Hepatocyte (in vitro differentiated cells): ENCODE data around the gene PTPRR. TPM values are rescaled to one million over a fixed set of nuclear protein-coding genes. Genes with fewer than 3 reads are reported as not detected.

ENCODE experiments used
- DNase-seq: peaks from one replicate; pipeline ENCODE4 v3.0.0-alpha.2; 2016; ENCODE audit warnings: low spot score
- H2AFZ ChIP-seq: fragments of 200-600 bp; sonication (generic); 2 replicates; pipeline ENCODE4 v1.6.0; 2016; ENCODE audit warnings: antibody characterized with exemption, mild to moderate bottlenecking
- H3K27ac ChIP-seq: fragments of 200-600 bp; sonication (generic); 2 replicates; pipeline ENCODE4 v1.5.1; 2016; ENCODE audit warnings: mild to moderate bottlenecking
- H3K27me3 ChIP-seq: fragments of 200-600 bp; sonication (generic); 2 replicates; pipeline ENCODE4 v1.6.1; 2016
- H3K36me3 ChIP-seq: fragments of 200-600 bp; sonication (generic); replicated peaks from 2 replicates; pipeline ENCODE4 v1.5.1; 2016; ENCODE audit warnings: low read depth; ENCODE audit not compliant: insufficient read depth
- H3K4me1 ChIP-seq: fragments of 200-600 bp; sonication (generic); 2 replicates; pipeline ENCODE4 v1.5.1; 2016; ENCODE audit warnings: mild to moderate bottlenecking, moderate library complexity; ENCODE audit not compliant: insufficient read depth
- H3K4me2 ChIP-seq: fragments of 200-600 bp; sonication (generic); 2 replicates; pipeline ENCODE4 v1.6.0; 2016
- H3K4me3 ChIP-seq: fragments of 200-600 bp; sonication (generic); 2 replicates; pipeline ENCODE4 v1.5.1; 2016; ENCODE audit warnings: mild to moderate bottlenecking
- H3K79me2 ChIP-seq: fragments of 200-600 bp; sonication (generic); 2 replicates; pipeline ENCODE4 v1.6.0; 2017; ENCODE audit warnings: mild to moderate bottlenecking
- H3K9me2 ChIP-seq: fragments of 200-600 bp; sonication (generic); replicated peaks from 2 replicates; pipeline ENCODE4 v1.6.0; 2017; ENCODE audit warnings: mild to moderate bottlenecking; ENCODE audit not compliant: insufficient read depth
- H3K9me3 ChIP-seq: fragments of 200-600 bp; sonication (generic); 2 replicates; pipeline ENCODE4 v1.5.1; 2016; ENCODE audit warnings: low read depth, mild to moderate bottlenecking
- H4K20me1 ChIP-seq: fragments of 200-600 bp; sonication (generic); 2 replicates; pipeline ENCODE4 v1.6.0; 2016; ENCODE audit warnings: mild to moderate bottlenecking; ENCODE audit not compliant: insufficient read depth, poor library complexity, severe bottlenecking
- EZH2 ChIP-seq: fragments of 200-600 bp; sonication (generic); IDR thresholded peaks from 2 replicates; pipeline ENCODE4 v1.6.1; 2016; ENCODE audit warnings: antibody characterized with exemption, mild to moderate bottlenecking, borderline replicate concordance
- EZH2phosphoT487 ChIP-seq: fragments of 200-600 bp; sonication (generic); IDR thresholded peaks from one replicate; pipeline ENCODE4 v1.6.1; 2018; ENCODE audit warnings: antibody characterized with exemption, mild to moderate bottlenecking, low read depth, moderate library complexity; ENCODE audit not compliant: unreplicated experiment, severe bottlenecking
- WGBS: methylation state at CpG from one replicate; pipeline ENCODE4 v1.1.6; 2016; ENCODE audit warnings: low lambda C conversion rate; ENCODE audit errors: missing lambda C conversion rate; 5-methylcytosine and 5-hydroxymethylcytosine counted together
- polyA plus RNA-seq: library from polyadenylated mRNA; unstranded; fragments of >200 nt; fragmentation: Nextera tagmentation; extraction: Ambion mirVana; gene quantifications from 2 replicates; pipeline ENCODE4 v1.2.1, GENCODE V29; 2016
- total RNA-seq: library from RNA; depleted of rRNA; stranded (reverse); fragments of >200 nt; gene quantifications from 2 replicates; pipeline ENCODE4 v1.2.3, GENCODE V29; 2014
- TF ChIP-seq, protein P1 (sequence below): fragments of 200-600 bp; sonication (generic); IDR thresholded peaks from 2 replicates; pipeline ENCODE4 v1.5.1; 2016; ENCODE audit warnings: antibody characterized with exemption, mild to moderate bottlenecking; ENCODE audit not compliant: poor library complexity

The PTPRR gene
- total and polyA plus RNA-seq, 2 experiments from 2014 or later: 1.9 to 4.8 TPM

DNA sequence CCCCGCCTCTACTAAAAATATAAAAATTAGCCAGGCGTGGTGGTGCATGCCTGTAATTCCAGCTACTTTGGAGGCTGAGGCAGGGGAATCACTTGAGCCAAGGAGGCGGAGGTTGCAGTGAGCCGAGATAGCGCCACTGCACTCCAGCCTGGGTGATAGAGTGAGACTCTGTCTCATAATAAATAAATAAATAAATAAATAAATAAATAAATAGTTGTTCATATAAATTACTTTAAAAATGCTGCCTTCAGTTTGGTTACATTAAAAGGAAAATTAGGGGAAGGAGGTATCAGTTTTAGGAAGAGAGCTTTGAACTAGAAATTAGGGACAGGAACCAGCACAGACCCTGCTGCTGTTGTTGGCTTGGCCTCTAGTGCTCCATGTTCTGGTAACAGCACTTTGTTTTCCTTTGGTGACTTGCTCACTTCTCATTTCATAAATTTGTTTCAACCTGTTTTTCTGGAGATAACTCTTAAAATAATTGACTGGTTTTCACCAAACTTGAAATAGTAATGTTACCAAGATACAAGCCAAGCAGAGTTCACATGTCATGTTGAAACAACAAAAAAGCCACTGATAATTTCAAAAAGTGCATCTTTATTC is 260.4 kb downstream of the PTPRR start:
- H3K9me2 ChIP-seq: no peaks in the 10 kb centered on the region
- H3K4me3 ChIP-seq: no peak overlapping the region
- H3K4me1 ChIP-seq: no peaks in the 10 kb centered on the region
- no peaks in the 10 kb centered on the region for H3K79me2 ChIP-seq
- H2AFZ ChIP-seq: no peak overlapping the region
- 96% methylated on average over 5 of the region's 5 CpGs for whole genome bisulfite sequencing
- no peak overlapping the region for H3K27ac ChIP-seq
- H3K27me3 ChIP-seq: peaks cover 3% of the 10 kb centered on the region
- H3K36me3 ChIP-seq: no peaks in the 10 kb centered on the region
- TF ChIP-seq, protein P1, sequence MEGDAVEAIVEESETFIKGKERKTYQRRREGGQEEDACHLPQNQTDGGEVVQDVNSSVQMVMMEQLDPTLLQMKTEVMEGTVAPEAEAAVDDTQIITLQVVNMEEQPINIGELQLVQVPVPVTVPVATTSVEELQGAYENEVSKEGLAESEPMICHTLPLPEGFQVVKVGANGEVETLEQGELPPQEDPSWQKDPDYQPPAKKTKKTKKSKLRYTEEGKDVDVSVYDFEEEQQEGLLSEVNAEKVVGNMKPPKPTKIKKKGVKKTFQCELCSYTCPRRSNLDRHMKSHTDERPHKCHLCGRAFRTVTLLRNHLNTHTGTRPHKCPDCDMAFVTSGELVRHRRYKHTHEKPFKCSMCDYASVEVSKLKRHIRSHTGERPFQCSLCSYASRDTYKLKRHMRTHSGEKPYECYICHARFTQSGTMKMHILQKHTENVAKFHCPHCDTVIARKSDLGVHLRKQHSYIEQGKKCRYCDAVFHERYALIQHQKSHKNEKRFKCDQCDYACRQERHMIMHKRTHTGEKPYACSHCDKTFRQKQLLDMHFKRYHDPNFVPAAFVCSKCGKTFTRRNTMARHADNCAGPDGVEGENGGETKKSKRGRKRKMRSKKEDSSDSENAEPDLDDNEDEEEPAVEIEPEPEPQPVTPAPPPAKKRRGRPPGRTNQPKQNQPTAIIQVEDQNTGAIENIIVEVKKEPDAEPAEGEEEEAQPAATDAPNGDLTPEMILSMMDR: no peak
- TF ChIP-seq EZH2 (no peak), EZH2phosphoT487 (no peak)
- no peak overlapping the region for H3K4me2 ChIP-seq
- no peak for DNase-seq
- no peaks in the 10 kb centered on the region for H3K9me3 ChIP-seq
- no peaks in the 10 kb centered on the region for H4K20me1 ChIP-seq

GRCh38 chr12:70659077-70659606 is 261.4 kb downstream of the PTPRR start:
- Histone ChIP-seq H3K9me3 (no peaks in the 10 kb centered on the region), H3K9me2 (no peaks in the 10 kb centered on the region), H3K27me3 (no peaks in the 10 kb centered on the region), H3K27ac (no peak overlapping the region), H3K4me3 (no peak overlapping the region), H3K4me2 (no peak overlapping the region), H4K20me1 (no peaks in the 10 kb centered on the region), H3K36me3 (no peaks in the 10 kb centered on the region), H2AFZ (no peak overlapping the region), H3K79me2 (no peaks in the 10 kb centered on the region), H3K4me1 (no peaks in the 10 kb centered on the region)
- no peak for DNase-seq
- WGBS: 92% methylated on average over 6 of the region's 6 CpGs
- TF ChIP-seq, protein P1: no peak
- TF ChIP-seq EZH2 (no peak), EZH2phosphoT487 (no peak)

- H3K9me3 ChIP-seq: no peaks in the 10 kb centered on the region
- H3K79me2 ChIP-seq: no peaks in the 10 kb centered on the region
- H3K36me3 ChIP-seq: no peaks in the 10 kb centered on the region
- WGBS: 84% methylated on average over 4 of the region's 4 CpGs
- DNase-seq: no peak
- H3K27me3 ChIP-seq: no peaks in the 10 kb centered on the region
- H3K4me2 ChIP-seq: no peak overlapping the region
- no peak overlapping the region for H3K27ac ChIP-seq
- H3K4me1 ChIP-seq: no peaks in the 10 kb centered on the region
- H3K4me3 ChIP-seq: no peak overlapping the region
- TF ChIP-seq, protein P1: no peak
- no peak for TF ChIP-seq EZH2phosphoT487
- no peak for TF ChIP-seq EZH2
- H4K20me1 ChIP-seq: no peaks in the 10 kb centered on the region
- no peaks in the 10 kb centered on the region for H3K9me2 ChIP-seq
- H2AFZ ChIP-seq: no peak overlapping the region
These were observed 262.8 kb downstream of the PTPRR start for GRCh38 chr12:70657616-70658286.
